VCaP (cell line): ENCODE data around the gene FBXO10.

Experiments used
- H3K27ac ChIP-seq: fragments of 450-650 bp; 2 replicates; pipeline ENCODE4 v1.5.1; 2017
- CTCF ChIP-seq: fragments of 450-650 bp; conservative IDR thresholded peaks from 2 replicates; pipeline ENCODE4 v1.5.1; 2017; ENCODE audit warnings: mild to moderate bottlenecking, moderate library complexity

The FBXO10 gene

GRCh38 chr9:37559855-37560592 lies 16.2 kb downstream of the FBXO10 start:
- no peak overlapping the region for H3K27ac ChIP-seq
- no peak for TF ChIP-seq CTCF

- TF ChIP-seq CTCF, result no peak
Measured at GRCh38 chr9:37559125-37559524, 17.1 kb downstream of the FBXO10 start.

GRCh38 chr9:37555786-37556185 lies 20.4 kb downstream of the FBXO10 start:
- H3K27ac ChIP-seq, result no peak overlapping the region
- TF ChIP-seq CTCF, result no peak

More at GRCh38 chr9:37559125-37559524, 17.1 kb downstream of the FBXO10 start:
- H3K27ac ChIP-seq, result no peak overlapping the region

GRCh38 chr9:37554318-37554717 lies 21.9 kb downstream of the FBXO10 start:
- no peak overlapping the region for H3K27ac ChIP-seq
- no peak for TF ChIP-seq CTCF

- TF ChIP-seq CTCF, result no peak
- H3K27ac ChIP-seq, result no peak overlapping the region
Measured at GRCh38 chr9:37551888-37552287, 24.3 kb downstream of the FBXO10 start.

GRCh38 chr9:37551468-37551867 lies 24.7 kb downstream of the FBXO10 start:
- H3K27ac ChIP-seq, result no peak overlapping the region
- no peak for TF ChIP-seq CTCF

GRCh38 chr9:37550781-37551180 lies 25.4 kb downstream of the FBXO10 start:
- no peak for TF ChIP-seq CTCF
- H3K27ac ChIP-seq, result no peak overlapping the region
